SH-SY5Y (cell line): ENCODE measurements around the gene GABRA5.

Source experiments
- GATA2 ChIP-seq: IDR thresholded peaks from 2 replicates; pipeline ENCODE4 v1.6.1; 2011; ENCODE audit warnings: mild to moderate bottlenecking, low read depth, low read length
- GATA3 ChIP-seq: IDR thresholded peaks from 2 replicates; pipeline ENCODE4 v1.6.1; 2011; ENCODE audit warnings: low read depth, mild to moderate bottlenecking, low read length, moderate library complexity

- no peak for TF ChIP-seq GATA3
- TF ChIP-seq GATA2: no peak
These were observed 13.9 kb upstream of the GABRA5 start for GRCh38 chr15:26852980-26853379.
